Astrocyte (in vitro differentiated cells and primary cell): ENCODE data around the gene TCP11.

Source experiments
- CTCF ChIP-seq: IDR thresholded peaks from 2 replicates; pipeline ENCODE4 v1.5.1; 2011; ENCODE audit warnings: low read depth, mild to moderate bottlenecking, inconsistent platforms, low read length, moderate library complexity; ENCODE audit not compliant: insufficient read depth
- EZH2 ChIP-seq: IDR thresholded peaks from 2 replicates; pipeline ENCODE4 v1.6.1; 2012; ENCODE audit warnings: mild to moderate bottlenecking, low read length, inconsistent platforms; ENCODE audit not compliant: insufficient read depth

DNA sequence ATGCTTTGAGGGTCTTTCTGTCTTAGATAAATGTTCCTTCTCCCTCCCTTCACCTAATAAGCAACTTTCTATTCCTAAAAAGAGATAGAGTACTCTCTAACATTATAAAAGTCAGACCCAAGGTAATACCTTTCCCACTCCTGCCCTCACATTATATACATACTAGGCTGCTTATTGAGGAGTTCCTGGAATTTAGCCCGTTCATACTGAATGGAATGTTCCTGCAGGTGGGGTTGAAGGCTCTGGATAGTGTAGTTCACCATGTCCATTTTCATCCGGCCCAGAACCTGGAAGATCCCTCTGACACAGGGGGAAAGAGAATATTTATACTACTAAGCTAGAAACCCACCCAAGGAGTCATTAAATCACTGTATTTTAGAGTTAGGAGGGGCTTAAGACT, 20.4 kb downstream of the TCP11 start:
- TF ChIP-seq CTCF, result no peak
- TF ChIP-seq EZH2, result no peak
